Mesenchymal stem cell (in vitro differentiated cells and primary cell): ENCODE data around the gene MDFI.

ENCODE experiments used
- DNase-seq: peaks from one replicate; pipeline ENCODE4 v3.0.0-alpha.2; 2013
- H2AFZ ChIP-seq: one replicate; pipeline ENCODE4 v1.6.1; 2013; ENCODE audit warnings: low read depth, mild to moderate bottlenecking, control low read depth, inconsistent platforms, low read length, moderate library complexity
- H2AK5ac ChIP-seq: 2 replicates; pipeline ENCODE4 v1.6.1; 2013; ENCODE audit warnings: low read length, moderate library complexity, mild to moderate bottlenecking, inconsistent platforms; ENCODE audit not compliant: severe bottlenecking
- H2BK120ac ChIP-seq: one replicate; pipeline ENCODE4 v1.6.1; 2013; ENCODE audit warnings: low read depth, mild to moderate bottlenecking, inconsistent platforms, low read length, moderate library complexity
- H2BK12ac ChIP-seq, 2 experiments: one replicate each; pipeline ENCODE4 v1.6.1; 2013; ENCODE audit warnings: inconsistent platforms in 2 of 2, low read length in 2 of 2, mild to moderate bottlenecking in 2 of 2, moderate library complexity in 2 of 2, control low read depth in 1 of 2
- H2BK15ac ChIP-seq: one replicate; pipeline ENCODE4 v1.6.1; 2013; ENCODE audit warnings: mild to moderate bottlenecking, low read depth, inconsistent platforms; ENCODE audit not compliant: poor library complexity, severe bottlenecking
- H2BK5ac ChIP-seq: 2 replicates; pipeline ENCODE4 v1.6.1; 2013; ENCODE audit warnings: low read depth, mild to moderate bottlenecking, low read length, control low read depth, inconsistent platforms; ENCODE audit not compliant: poor library complexity, severe bottlenecking
- H3K14ac ChIP-seq, 2 experiments: one replicate each; pipeline ENCODE4 v1.6.1; 2013; ENCODE audit warnings: inconsistent platforms in 2 of 2, low read length in 2 of 2, control low read depth in 1 of 2, mild to moderate bottlenecking in 1 of 2, moderate library complexity in 1 of 2
- H3K18ac ChIP-seq, 2 experiments: one replicate each; pipeline ENCODE4 v1.6.1; 2013; ENCODE audit warnings: inconsistent platforms in 2 of 2, low read length in 2 of 2, control low read depth in 1 of 2, low read depth in 1 of 2, mild to moderate bottlenecking in 1 of 2
- H3K23ac ChIP-seq, 2 experiments: one replicate each; pipeline ENCODE4 v1.6.1; 2013; ENCODE audit warnings: inconsistent platforms in 2 of 2, low read length in 2 of 2, mild to moderate bottlenecking in 2 of 2, moderate library complexity in 2 of 2, control low read depth in 1 of 2
- H3K27ac ChIP-seq: 2 replicates; pipeline ENCODE4 v1.5.1; 2013; ENCODE audit warnings: mild to moderate bottlenecking, moderate library complexity, low read length, control low read depth, inconsistent platforms; ENCODE audit not compliant: poor library complexity, severe bottlenecking
- H3K27me3 ChIP-seq, 2 experiments: 2 replicates each; pipeline versions ENCODE4 v1.6.1 to v1.7.0; 2013; ENCODE audit warnings: low read length in 2 of 2, mild to moderate bottlenecking in 2 of 2, moderate library complexity in 2 of 2, control low read depth in 1 of 2, inconsistent platforms in 1 of 2; ENCODE audit not compliant: control insufficient read depth in 1 of 2, insufficient read depth in 1 of 2
- H3K36me3 ChIP-seq, 2 experiments: 2 replicates each; pipeline versions ENCODE4 v1.6.1 to v1.7.0; 2013; ENCODE audit warnings: low read length in 2 of 2, control low read depth in 1 of 2, inconsistent platforms in 1 of 2, low read depth in 1 of 2, mild to moderate bottlenecking in 1 of 2; ENCODE audit not compliant: insufficient read depth in 2 of 2, control insufficient read depth in 1 of 2
- H3K4ac ChIP-seq, 2 experiments: one replicate each; pipeline ENCODE4 v1.6.1; 2013; ENCODE audit warnings: inconsistent platforms in 2 of 2, low read length in 2 of 2, mild to moderate bottlenecking in 2 of 2, moderate library complexity in 2 of 2, control low read depth in 1 of 2, low read depth in 1 of 2
- H3K4me1 ChIP-seq: 2 replicates; pipeline ENCODE4 v1.6.1; 2013; ENCODE audit warnings: low read depth, low read length, control low read depth; ENCODE audit not compliant: control insufficient read depth, insufficient read depth
- H3K4me2 ChIP-seq: 2 replicates; pipeline ENCODE4 v1.6.1; 2013; ENCODE audit warnings: low read length, mild to moderate bottlenecking, inconsistent platforms; ENCODE audit not compliant: poor library complexity, severe bottlenecking
- H3K4me3 ChIP-seq, 2 experiments: 2 replicates each; pipeline versions ENCODE4 v1.5.1 to v1.7.0; 2013; ENCODE audit warnings: low read length in 2 of 2, mild to moderate bottlenecking in 2 of 2, control low read depth in 1 of 2, low read depth in 1 of 2; ENCODE audit not compliant: insufficient read depth in 1 of 2
- H3K79me1 ChIP-seq: replicated peaks from 2 replicates; pipeline ENCODE4 v1.6.1; 2013; ENCODE audit warnings: mild to moderate bottlenecking, control low read depth, low read length, inconsistent platforms; ENCODE audit not compliant: poor library complexity, severe bottlenecking
- H3K9ac ChIP-seq: 2 replicates; pipeline ENCODE4 v1.7.0; 2013; ENCODE audit warnings: mild to moderate bottlenecking, low read length, moderate library complexity
- H3K9me3 ChIP-seq: 2 replicates; pipeline ENCODE4 v1.7.0; 2013; ENCODE audit warnings: mild to moderate bottlenecking, low read length; ENCODE audit not compliant: control insufficient read depth
- H4K8ac ChIP-seq: one replicate; pipeline ENCODE4 v1.6.1; 2013; ENCODE audit warnings: inconsistent platforms, mild to moderate bottlenecking, low read length, moderate library complexity
- H4K91ac ChIP-seq: one replicate; pipeline ENCODE4 v1.6.1; 2013; ENCODE audit warnings: mild to moderate bottlenecking, low read length, inconsistent platforms
- WGBS: methylation state at CpG from one replicate; pipeline ENCODE4 v1.1.7; 2013; ENCODE audit warnings: mixed read lengths; 5-methylcytosine and 5-hydroxymethylcytosine counted together

Gene MDFI

DNA sequence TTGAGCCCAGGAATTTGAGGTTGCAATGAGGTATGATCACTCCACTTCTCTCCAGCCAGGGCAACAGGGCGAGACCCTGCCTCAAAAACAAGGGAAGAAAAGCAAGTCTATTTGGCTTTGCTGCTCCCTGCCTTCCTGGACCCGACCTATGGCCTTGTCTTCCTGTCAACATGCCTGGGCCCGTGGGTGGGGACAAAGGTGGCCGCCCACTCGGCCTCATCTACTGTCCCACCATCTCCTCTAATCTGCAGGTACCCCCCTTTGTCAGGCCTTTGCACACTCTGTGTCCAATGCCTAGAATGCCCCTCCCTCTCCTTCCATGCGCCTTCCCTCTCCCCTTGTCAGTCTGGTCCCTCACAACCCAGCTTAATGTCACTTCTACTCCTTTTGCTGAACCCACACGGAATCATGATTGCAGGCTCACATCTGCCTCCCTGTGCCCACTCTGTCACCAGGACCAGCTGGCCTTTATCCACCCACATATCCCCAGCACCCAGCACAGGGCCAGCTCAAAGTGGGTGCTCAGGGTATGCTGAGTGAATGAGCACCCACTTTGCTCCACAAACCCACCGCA is 40.3 kb downstream of the MDFI start:
- Histone ChIP-seq H3K4me1 (peaks cover 11% of the 10 kb centered on the region), H3K79me1 (no peaks in the 10 kb centered on the region), H3K4me2 (no peak overlapping the region), H2BK5ac (no peak overlapping the region), H3K9me3 (no peaks in the 10 kb centered on the region), H2BK15ac (no peak overlapping the region), H3K23ac (no peak overlapping the region), H2AK5ac (no peak overlapping the region), H4K8ac (no peak overlapping the region), H3K14ac (no peak overlapping the region), H3K4me3 (no peak overlapping the region), H4K91ac (no peak overlapping the region), H2BK12ac (no peak overlapping the region), H3K27me3 (peaks cover 29 to 47% of the 10 kb centered on the region in 2 experiments), H3K36me3 (peaks cover 0 to 3% of the 10 kb centered on the region in 2 experiments), H3K27ac (no peak overlapping the region), H3K9ac (no peak overlapping the region), H2BK120ac (no peak overlapping the region), H3K4ac (no peak overlapping the region), H3K18ac (no peak overlapping the region), H2AFZ (no peak overlapping the region)
- no peak for DNase-seq
- WGBS = 73% methylated on average over 8 of the region's 8 CpGs

GRCh38 chr6:41679696-41680095 is 41.4 kb downstream of the MDFI start:
- Histone ChIP-seq H2AK5ac (no peak overlapping the region), H3K14ac (no peak overlapping the region), H4K91ac (no peak overlapping the region), H3K9me3 (no peaks in the 10 kb centered on the region), H3K27ac (no peak overlapping the region), H3K79me1 (peaks cover 2% of the 10 kb centered on the region), H3K36me3 (peaks cover 0 to 13% of the 10 kb centered on the region in 2 experiments), H3K9ac (no peak overlapping the region), H3K27me3 (peaks cover 25 to 37% of the 10 kb centered on the region in 2 experiments), H2BK5ac (no peak overlapping the region), H3K4me1 (peaks cover 22% of the 10 kb centered on the region), H2AFZ (no peak overlapping the region), H3K4me3 (no peak overlapping the region), H2BK120ac (no peak overlapping the region), H4K8ac (no peak overlapping the region), H2BK15ac (no peak overlapping the region), H3K23ac (no peak overlapping the region), H3K4ac (no peak overlapping the region), H3K18ac (no peak overlapping the region), H2BK12ac (peak overlapping the region; percentile 10 to 34), H3K4me2 (no peak overlapping the region)
- DNase-seq = no peak
- WGBS = 100% methylated on average over 1 of the region's 9 CpGs

DNA sequence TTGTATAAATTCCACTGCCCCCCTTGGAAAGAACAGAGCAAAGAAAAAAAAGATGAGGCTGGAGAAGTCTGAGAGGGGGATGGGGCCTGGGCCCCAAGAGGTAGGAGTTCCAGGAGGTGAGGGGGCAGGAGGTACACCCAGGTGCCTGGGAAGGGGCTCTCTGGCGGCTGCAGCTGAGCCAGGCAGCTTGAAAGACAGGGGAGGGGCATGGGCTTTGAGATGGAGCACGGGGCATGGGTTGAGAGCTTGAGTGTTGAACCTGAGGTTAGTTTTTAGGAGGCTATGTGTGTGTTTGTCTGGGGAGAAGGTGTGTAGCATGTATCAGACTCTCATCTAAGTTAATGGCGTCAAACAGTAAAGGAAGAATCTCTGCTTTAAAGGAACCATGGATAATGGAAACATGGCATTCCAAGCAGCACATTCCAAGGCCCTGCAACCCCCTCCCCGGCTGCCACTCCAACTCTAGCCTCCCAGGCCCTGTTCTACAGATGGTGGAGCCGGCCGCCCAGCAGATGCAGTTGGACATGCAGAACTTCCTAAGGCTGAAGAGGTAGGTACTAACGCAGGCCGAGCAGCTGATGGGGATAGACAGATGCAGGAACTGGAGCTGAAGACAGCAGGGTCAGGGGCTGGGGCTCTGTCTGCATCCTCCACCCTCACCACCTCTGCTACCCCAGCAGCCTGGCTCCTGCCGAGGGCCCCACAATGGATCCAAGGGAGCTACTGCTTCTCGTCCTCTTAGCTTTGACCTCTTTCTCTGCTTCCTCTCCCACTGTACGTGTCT is 42.1 kb downstream of the MDFI start:
- peaks cover 25% of the 10 kb centered on the region for H3K4me1 ChIP-seq
- 67% methylated on average over 11 of the region's 11 CpGs for WGBS
- peak overlapping the region in 1 of 2 experiments; percentile 14 for H3K4me3 ChIP-seq
- H3K9me3 ChIP-seq = no peaks in the 10 kb centered on the region
- H3K23ac ChIP-seq = no peak overlapping the region
- H2AK5ac ChIP-seq = no peak overlapping the region
- peak overlapping the region in 1 of 2 experiments; percentile 15 for H2BK12ac ChIP-seq
- H3K4me2 ChIP-seq = no peak overlapping the region
- H4K91ac ChIP-seq = no peak overlapping the region
- H3K4ac ChIP-seq = no peak overlapping the region
- H3K18ac ChIP-seq = no peak overlapping the region
- peaks cover 23 to 32% of the 10 kb centered on the region in 2 experiments for H3K27me3 ChIP-seq
- H2BK5ac ChIP-seq = no peak overlapping the region
- H3K14ac ChIP-seq = no peak overlapping the region
- H3K79me1 ChIP-seq = peaks cover 2% of the 10 kb centered on the region
- no peak overlapping the region for H2BK120ac ChIP-seq
- no peak overlapping the region for H2BK15ac ChIP-seq
- DNase-seq = no peak
- no peak overlapping the region for H4K8ac ChIP-seq
- peaks cover 2 to 17% of the 10 kb centered on the region in 2 experiments for H3K36me3 ChIP-seq
- H3K27ac ChIP-seq = no peak overlapping the region
- no peak overlapping the region for H2AFZ ChIP-seq
- H3K9ac ChIP-seq = no peak overlapping the region

DNA sequence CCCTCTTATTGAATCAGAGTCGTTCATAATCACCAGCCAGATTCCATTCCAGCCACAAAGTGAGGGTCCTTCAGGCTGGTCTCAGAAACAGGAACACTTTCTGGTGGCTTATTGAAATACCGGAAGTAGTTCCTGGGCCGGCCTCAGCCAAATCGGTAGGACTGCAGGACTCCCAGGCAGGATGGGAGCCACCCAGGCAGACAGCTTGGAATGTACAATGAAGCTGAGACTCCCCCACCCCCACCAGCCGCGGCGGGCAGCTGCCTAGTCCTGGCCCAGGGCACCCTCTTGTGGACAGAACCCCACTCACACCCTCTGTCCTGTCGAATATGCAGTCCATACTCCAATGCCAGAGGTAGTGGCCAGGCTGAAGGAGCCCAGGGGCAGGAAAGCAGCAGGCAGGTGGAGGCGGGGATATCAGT is 43.8 kb downstream of the MDFI start:
- H3K4me2 ChIP-seq = peak overlapping the region; percentile 58
- H2BK5ac ChIP-seq = no peak overlapping the region
- H3K14ac ChIP-seq = no peak overlapping the region
- peak overlapping the region; percentile 45 for H3K27ac ChIP-seq
- H3K27me3 ChIP-seq = peaks cover 12 to 16% of the 10 kb centered on the region in 2 experiments
- peaks cover 10 to 33% of the 10 kb centered on the region in 2 experiments for H3K36me3 ChIP-seq
- peak overlapping the region; percentile 58 for H2AFZ ChIP-seq
- no peak overlapping the region for H2BK120ac ChIP-seq
- WGBS = under 1% methylated on average over 7 of the region's 9 CpGs
- H3K4ac ChIP-seq = no peak overlapping the region
- DNase-seq = peak; percentile 90
- H2AK5ac ChIP-seq = no peak overlapping the region
- H3K4me3 ChIP-seq = no peak overlapping the region
- H4K91ac ChIP-seq = no peak overlapping the region
- no peak overlapping the region for H2BK12ac ChIP-seq
- H2BK15ac ChIP-seq = no peak overlapping the region
- no peak overlapping the region for H3K9ac ChIP-seq
- peaks cover 2% of the 10 kb centered on the region for H3K79me1 ChIP-seq
- peaks cover 27% of the 10 kb centered on the region for H3K4me1 ChIP-seq
- H3K18ac ChIP-seq = no peak overlapping the region
- H3K9me3 ChIP-seq = no peaks in the 10 kb centered on the region
- H4K8ac ChIP-seq = no peak overlapping the region
- H3K23ac ChIP-seq = no peak overlapping the region
